HEK293T (cell line): ENCODE measurements around the gene ITGA3.

Source experiments
- ARNT ChIP-seq: fragments of 450-650 bp; IDR thresholded peaks from 2 replicates; pipeline ENCODE4 v1.6.1; 2017; ENCODE audit warnings: mild to moderate bottlenecking
- BHLHE40 ChIP-seq: fragments of 450-650 bp; IDR thresholded peaks from 2 replicates; pipeline ENCODE4 v1.6.1; 2016; ENCODE audit warnings: mild to moderate bottlenecking, moderate library complexity, borderline replicate concordance
- CTBP1 ChIP-seq: fragments of 450-650 bp; IDR thresholded peaks from 2 replicates; pipeline ENCODE4 v1.6.1; 2016; ENCODE audit warnings: borderline replicate concordance
- ELF4 ChIP-seq: fragments of 450-650 bp; IDR thresholded peaks from 2 replicates; pipeline ENCODE4 v1.6.1; 2017; ENCODE audit warnings: antibody characterized with exemption
- FOXA1 ChIP-seq: fragments of 450-650 bp; IDR thresholded peaks from 2 replicates; pipeline ENCODE4 v1.6.1; 2016; ENCODE audit warnings: mild to moderate bottlenecking
- FOXM1 ChIP-seq: fragments of 450-650 bp; IDR thresholded peaks from 2 replicates; pipeline ENCODE4 v1.6.1; 2017; ENCODE audit warnings: mild to moderate bottlenecking, borderline replicate concordance
- L3MBTL2 ChIP-seq: fragments of 450-650 bp; conservative IDR thresholded peaks from 2 replicates; pipeline ENCODE4 v1.6.1; 2016; ENCODE audit warnings: mild to moderate bottlenecking
- LEF1 ChIP-seq: fragments of 450-650 bp; IDR thresholded peaks from 2 replicates; pipeline ENCODE4 v1.6.1; 2017; ENCODE audit warnings: mild to moderate bottlenecking, borderline replicate concordance
- NFRKB ChIP-seq: fragments of 450-650 bp; IDR thresholded peaks from 2 replicates; pipeline ENCODE4 v1.6.1; 2016; ENCODE audit warnings: mild to moderate bottlenecking, moderate library complexity
- PKNOX1 ChIP-seq: fragments of 450-650 bp; IDR thresholded peaks from 2 replicates; pipeline ENCODE4 v1.6.1; 2016
- SP1 ChIP-seq: fragments of 450-650 bp; IDR thresholded peaks from 2 replicates; pipeline ENCODE4 v1.6.1; 2017
- SUZ12 ChIP-seq: fragments of 450-650 bp; IDR thresholded peaks from 2 replicates; pipeline ENCODE4 v1.6.1; 2016; ENCODE audit warnings: mild to moderate bottlenecking
- ZNF384 ChIP-seq: fragments of 450-650 bp; IDR thresholded peaks from 2 replicates; pipeline ENCODE4 v1.6.1; 2016

- no peak for TF ChIP-seq FOXM1
- TF ChIP-seq ARNT, result no peak
- no peak for TF ChIP-seq LEF1
- no peak for TF ChIP-seq FOXA1
- no peak for TF ChIP-seq ZNF384
- no peak for TF ChIP-seq NFRKB
- no peak for TF ChIP-seq CTBP1
- no peak for TF ChIP-seq ELF4
- TF ChIP-seq BHLHE40, result no peak
- no peak for TF ChIP-seq SUZ12
- TF ChIP-seq SP1, result no peak
- no peak for TF ChIP-seq PKNOX1
- TF ChIP-seq L3MBTL2, result no peak
These were observed 73.4 kb downstream of the ITGA3 start for GRCh38 chr17:50129353-50129727.
